GM12878 (cell line): Measurements from ENCODE around the gene DDRGK1. TPM values are rescaled to one million over a fixed set of nuclear protein-coding genes. Genes with fewer than 3 reads are reported as not detected.

Experiments
- ATAC-seq: fragments of 200-7000 bp; cut with Tn5 transposase; 3 replicates; pipeline ENCODE4 v1.9.1; 2020; ENCODE audit warnings: mild to moderate bottlenecking, moderate library complexity
- BruUV-seq: library from RNA; stranded (reverse); fragments of 400-500 nt; replicated peaks from 2 replicates; lab custom pipeline; 2021; lab: Mats Ljungman, UMichigan
- CTCF ChIA-PET: fragments of 300-600 bp; sonication (Branson Sonifier 250); formaldehyde crosslinking; extraction: SDS; loops from one replicate; lab custom pipeline; 2021; ENCODE audit warnings: inconsistent platforms; lab: Yijun Ruan, JAX
- POLR2A ChIA-PET: fragments of 350-600 bp; formaldehyde crosslinking; extraction: SDS; loops from one replicate; lab custom pipeline; 2021; ENCODE audit warnings: inconsistent platforms; lab: Charles Lee
- RAD21 ChIA-PET: fragments of 300-600 bp; sonication (Branson Sonifier 250); formaldehyde crosslinking; loops from one replicate; lab custom pipeline; 2023; ENCODE audit warnings: antibody characterized with exemption; ENCODE audit not compliant: unreplicated experiment; lab: Charles Lee
- SMC1A ChIA-PET: fragments of 300-600 bp; sonication (Branson Sonifier 250); formaldehyde crosslinking; loops from one replicate; lab custom pipeline; 2023; ENCODE audit not compliant: unreplicated experiment, uncharacterized antibody; lab: Charles Lee
- DNase-seq: peaks from one replicate; pipeline ENCODE4 v3.0.0-alpha.2; 2011; ENCODE audit warnings: low read depth, low spot score
- FAIRE-seq: peaks from 3 replicates; lab custom pipeline; 2011; peaks lifted over from hg19 to GRCh38; lab: Jason Lieb, UNC
- H2AFZ ChIP-seq: 2 replicates; pipeline ENCODE4 v1.6.0; 2011; ENCODE audit warnings: low read depth, low read length, control low read depth; ENCODE audit not compliant: control insufficient read depth
- H3K27ac ChIP-seq: 2 replicates; pipeline ENCODE4 v1.5.1; 2011; ENCODE audit warnings: control low read depth; ENCODE audit not compliant: control insufficient read depth, insufficient read depth
- H3K27me3 ChIP-seq, 2 experiments: replicated peaks in 1 of 2; 2 replicates each; pipeline versions ENCODE4 v1.6.0 to v1.6.1; 2011; ENCODE audit warnings: low read length in 1 of 2; ENCODE audit not compliant: control insufficient read depth in 2 of 2, insufficient read depth in 2 of 2
- H3K36me3 ChIP-seq, 2 experiments: 2 replicates each; pipeline ENCODE4 v1.5.1; 2011; ENCODE audit warnings: low read length in 1 of 2; ENCODE audit not compliant: control insufficient read depth in 2 of 2, insufficient read depth in 2 of 2
- H3K4me1 ChIP-seq: 2 replicates; pipeline ENCODE4 v1.6.1; 2011; ENCODE audit warnings: mild to moderate bottlenecking, low read length, moderate library complexity, mixed read lengths; ENCODE audit not compliant: control insufficient read depth, insufficient read depth
- H3K4me2 ChIP-seq: 2 replicates; pipeline ENCODE4 v1.6.0; 2011; ENCODE audit warnings: control low read depth; ENCODE audit not compliant: control insufficient read depth, insufficient read depth
- H3K4me3 ChIP-seq: fragments of 200-600 bp; sonication (generic); 2 replicates; pipeline ENCODE4 v1.5.1; 2016
- H3K79me2 ChIP-seq: 2 replicates; pipeline ENCODE4 v1.6.0; 2011; ENCODE audit warnings: low read length; ENCODE audit not compliant: control insufficient read depth, insufficient read depth
- H3K9ac ChIP-seq: 2 replicates; pipeline ENCODE4 v1.8.0; 2011; ENCODE audit warnings: low read length, control low read depth, mixed read lengths; ENCODE audit not compliant: control insufficient read depth, insufficient read depth
- H3K9me3 ChIP-seq: replicated peaks from 3 replicates; pipeline ENCODE4 v1.5.1; 2011; ENCODE audit warnings: mild to moderate bottlenecking, low read length; ENCODE audit not compliant: control insufficient read depth, insufficient read depth
- H4K20me1 ChIP-seq: 2 replicates; pipeline ENCODE4 v1.6.0; 2011; ENCODE audit not compliant: control insufficient read depth, insufficient read depth
- BCL3 ChIP-seq: IDR thresholded peaks from 2 replicates; pipeline ENCODE4 v1.6.1; 2011; ENCODE audit warnings: borderline replicate concordance, low read depth, mild to moderate bottlenecking, moderate library complexity, low read length; ENCODE audit not compliant: insufficient read depth, poor library complexity, severe bottlenecking
- CREB1 ChIP-seq: IDR thresholded peaks from 2 replicates; pipeline ENCODE4 v1.6.1; 2012; ENCODE audit warnings: low read depth, mild to moderate bottlenecking, inconsistent platforms
- EGR1 ChIP-seq, 2 experiments: IDR thresholded peaks; 1 replicate in 1 of 2; 2 replicates in 1 of 2; pipeline ENCODE4 v1.6.1; 2011 to 2012; ENCODE audit warnings: low read depth in 2 of 2, low read length in 2 of 2, borderline replicate concordance in 1 of 2, mild to moderate bottlenecking in 1 of 2, moderate library complexity in 1 of 2
- IKZF1 ChIP-seq: fragments of 450-650 bp; conservative IDR thresholded peaks from 2 replicates; pipeline ENCODE4 v1.6.1; 2017; ENCODE audit warnings: antibody characterized with exemption, mild to moderate bottlenecking
- IKZF2 ChIP-seq, 2 experiments: fragments of 450-650 bp; IDR thresholded peaks; 2 replicates each; pipeline ENCODE4 v1.6.1; 2017; ENCODE audit warnings: mild to moderate bottlenecking in 2 of 2, moderate library complexity in 2 of 2
- MEF2B ChIP-seq: fragments of 450-650 bp; IDR thresholded peaks from 2 replicates; pipeline ENCODE4 v1.6.1; 2018; ENCODE audit warnings: mild to moderate bottlenecking, moderate library complexity; ENCODE audit not compliant: partially characterized antibody, poor library complexity, severe bottlenecking
- MTA2 ChIP-seq: fragments of 450-650 bp; IDR thresholded peaks from 2 replicates; pipeline ENCODE4 v1.6.1; 2016; ENCODE audit warnings: low read depth, mild to moderate bottlenecking, moderate library complexity
- NFYB ChIP-seq: IDR thresholded peaks from 2 replicates; pipeline ENCODE4 v1.6.1; 2011; ENCODE audit warnings: low read depth, mild to moderate bottlenecking, low read length, improper control_type of control experiment, moderate library complexity; ENCODE audit not compliant: insufficient read depth
- NRF1 ChIP-seq: conservative IDR thresholded peaks from 2 replicates; pipeline ENCODE4 v1.6.1; 2011; ENCODE audit warnings: mild to moderate bottlenecking, low read depth, low read length, improper control_type of control experiment
- PAX5 ChIP-seq: IDR thresholded peaks from 2 replicates; pipeline ENCODE4 v1.6.1; 2011; ENCODE audit warnings: low read depth, low read length, borderline replicate concordance
- SP1 ChIP-seq: IDR thresholded peaks from one replicate; pipeline ENCODE4 v1.6.1; 2011; ENCODE audit warnings: low read depth, low read length
- TAF1 ChIP-seq: IDR thresholded peaks from 2 replicates; pipeline ENCODE4 v1.6.1; 2011; ENCODE audit warnings: mild to moderate bottlenecking, low read depth, low read length, borderline replicate concordance
- WGBS: methylation state at CpG from one replicate; pipeline ENCODE4 v1.1.6; 2016; ENCODE audit warnings: low lambda C conversion rate; ENCODE audit not compliant: insufficient replicate concordance, insufficient coverage; ENCODE audit errors: missing lambda C conversion rate; 5-methylcytosine and 5-hydroxymethylcytosine counted together
- in situ Hi-C: fragments of 300-500 bp; cut with MboI; formaldehyde crosslinking; loops from 9 replicates; pipeline ENCODE4 v1.14.3; 2018; ENCODE audit warnings: mixed read lengths
- intact Hi-C: fragments of 100-400 bp; cut with micrococcal nuclease; formaldehyde crosslinking; loops from one replicate; pipeline ENCODE4 v1.14.2; 2022; ENCODE audit not compliant: unreplicated experiment
- polyA plus RNA-seq, 11 experiments: library from polyadenylated mRNA; depleted of rRNA in 4 of 11; unstranded in 6 of 11; stranded (reverse) in 5 of 11; fragments of >200 nt; fragmentation: Nextera tagmentation in 4 of 11; fragmentation: Illumina TruSeq in 1 of 11; extraction: Ambion mirVana in 4 of 11; extraction: Trizol in 1 of 11; gene quantifications; 1 replicate in 1 of 11; 2 replicates in 10 of 11; pipeline versions ENCODE4 v1.2.1 to v1.2.3, GENCODE V29; 2011 to 2016; ENCODE audit warnings: inconsistent platforms in 2 of 11, missing spikeins in 2 of 11, low read depth in 1 of 11
- total RNA-seq, 4 experiments: library from RNA; depleted of rRNA in 3 of 4; stranded (reverse); fragments of >200 nt in 3 of 4; fragmentation: Illumina TruSeq in 1 of 4; extraction: Trizol in 1 of 4; gene quantifications; 2 replicates each; pipeline versions ENCODE4 v1.2.1 to v1.2.3, GENCODE V29; 2013 to 2021
- TF ChIP-seq, protein P1 (sequence below), 3 experiments: IDR thresholded peaks in 2 of 3; conservative IDR thresholded peaks in 1 of 3; 2 replicates each; pipeline ENCODE4 v1.5.1; 2011; ENCODE audit warnings: low read depth in 3 of 3, low read length in 3 of 3, mild to moderate bottlenecking in 3 of 3, control low read depth in 2 of 3, moderate library complexity in 2 of 3, inconsistent platforms in 1 of 3, mixed read lengths in 1 of 3; ENCODE audit not compliant: control insufficient read depth in 2 of 3, insufficient read depth in 1 of 3; ENCODE audit errors: extremely low read depth in 1 of 3
- TF ChIP-seq, protein P2 (sequence below): fragments of 450-650 bp; IDR thresholded peaks from 2 replicates; pipeline ENCODE4 v1.6.1; 2017; ENCODE audit warnings: low read depth, mild to moderate bottlenecking, moderate library complexity
- TF ChIP-seq, protein P3 (sequence below): IDR thresholded peaks from 2 replicates; pipeline ENCODE4 v1.6.1; 2011; ENCODE audit warnings: low read depth, low read length, improper control_type of control experiment, borderline replicate concordance

Gene DDRGK1
- total and polyA plus RNA-seq, 10 of the 15 experiments (the other 5 are each of a cell fraction or from before 2014, with no cell fraction given): 4.0 to 55.2 (median 39.7) TPM

GRCh38 chr20:3173610-3174441, 30.7 kb downstream of the DDRGK1 start:
- BruUV-seq: no TSS peak
- DNase-seq (no peak), FAIRE-seq (no peak), ATAC-seq (peak; percentile 97)
- Histone ChIP-seq H2AFZ (peak overlapping the region; percentile 90), H3K9me3 (no peaks in the 10 kb centered on the region), H3K36me3 (no peaks in the 10 kb centered on the region), H3K4me3 (peak overlapping the region; percentile 78), H3K27ac (no peak overlapping the region), H3K4me2 (peak overlapping the region; percentile 97), H3K4me1 (peaks cover 2% of the 10 kb centered on the region; the same call in 1 of the 2 replicates), H3K79me2 (no peaks in the 10 kb centered on the region), H4K20me1 (no peaks in the 10 kb centered on the region), H3K9ac (no peak overlapping the region), H3K27me3 (peaks cover 4% of the 10 kb centered on the region in 2 experiments; a peak in 3 of 4 replicates)
- ChIA-PET RAD21 (no interaction called here), SMC1A (no interaction called here), CTCF (no interaction called here), POLR2A (no interaction called here)
- intact Hi-C loops (no loop called here), in situ Hi-C loops (no loop called here)
- 2% methylated on average over 75 of the region's 84 CpGs for WGBS
- TF ChIP-seq EGR1 (IDR thresholded peaks at IDR 0.05; ENCODE audit: borderline replicate concordance in 1 of 2, low read depth in 2 of 2, low read length in 2 of 2) (0 out of 3 replicates have a peak, but pooled peaks of 1 of the 2 experiments have one; percentile 31), NFYB (peak; percentile 81; the same call in 1 of the 2 replicates), IKZF2 (IDR thresholded peaks at IDR 0.05) (peak in 1 of 2 experiments; percentile 26; a peak in 2 of 4 replicates), NRF1 (no peak), IKZF1 (peak; percentile 92), PAX5 (0 out of 2 replicates have a peak, but pooled peaks have one; percentile 12), CREB1 (0 out of 2 replicates have a peak, but pooled peaks have one; percentile 17), TAF1 (no peak), MTA2 (peak; percentile 40; the same call in 1 of the 2 replicates), SP1 (peak; percentile 57), MEF2B (peak; percentile 9), BCL3 (peak; percentile 40)
- TF ChIP-seq, protein P1, sequence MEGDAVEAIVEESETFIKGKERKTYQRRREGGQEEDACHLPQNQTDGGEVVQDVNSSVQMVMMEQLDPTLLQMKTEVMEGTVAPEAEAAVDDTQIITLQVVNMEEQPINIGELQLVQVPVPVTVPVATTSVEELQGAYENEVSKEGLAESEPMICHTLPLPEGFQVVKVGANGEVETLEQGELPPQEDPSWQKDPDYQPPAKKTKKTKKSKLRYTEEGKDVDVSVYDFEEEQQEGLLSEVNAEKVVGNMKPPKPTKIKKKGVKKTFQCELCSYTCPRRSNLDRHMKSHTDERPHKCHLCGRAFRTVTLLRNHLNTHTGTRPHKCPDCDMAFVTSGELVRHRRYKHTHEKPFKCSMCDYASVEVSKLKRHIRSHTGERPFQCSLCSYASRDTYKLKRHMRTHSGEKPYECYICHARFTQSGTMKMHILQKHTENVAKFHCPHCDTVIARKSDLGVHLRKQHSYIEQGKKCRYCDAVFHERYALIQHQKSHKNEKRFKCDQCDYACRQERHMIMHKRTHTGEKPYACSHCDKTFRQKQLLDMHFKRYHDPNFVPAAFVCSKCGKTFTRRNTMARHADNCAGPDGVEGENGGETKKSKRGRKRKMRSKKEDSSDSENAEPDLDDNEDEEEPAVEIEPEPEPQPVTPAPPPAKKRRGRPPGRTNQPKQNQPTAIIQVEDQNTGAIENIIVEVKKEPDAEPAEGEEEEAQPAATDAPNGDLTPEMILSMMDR (IDR thresholded peaks at IDR 0.05 in 2 of 3, conservative IDR thresholded peaks at IDR 0.05 in 1 of 3; ENCODE audit: control insufficient read depth in 2 of 3, extremely low read depth in 1 of 3, insufficient read depth in 1 of 3, low read depth in 3 of 3, low read length in 3 of 3): peak in 2 of 3 experiments; percentile 17 to 28; a peak in 2 of 6 replicates
- TF ChIP-seq, protein P2, sequence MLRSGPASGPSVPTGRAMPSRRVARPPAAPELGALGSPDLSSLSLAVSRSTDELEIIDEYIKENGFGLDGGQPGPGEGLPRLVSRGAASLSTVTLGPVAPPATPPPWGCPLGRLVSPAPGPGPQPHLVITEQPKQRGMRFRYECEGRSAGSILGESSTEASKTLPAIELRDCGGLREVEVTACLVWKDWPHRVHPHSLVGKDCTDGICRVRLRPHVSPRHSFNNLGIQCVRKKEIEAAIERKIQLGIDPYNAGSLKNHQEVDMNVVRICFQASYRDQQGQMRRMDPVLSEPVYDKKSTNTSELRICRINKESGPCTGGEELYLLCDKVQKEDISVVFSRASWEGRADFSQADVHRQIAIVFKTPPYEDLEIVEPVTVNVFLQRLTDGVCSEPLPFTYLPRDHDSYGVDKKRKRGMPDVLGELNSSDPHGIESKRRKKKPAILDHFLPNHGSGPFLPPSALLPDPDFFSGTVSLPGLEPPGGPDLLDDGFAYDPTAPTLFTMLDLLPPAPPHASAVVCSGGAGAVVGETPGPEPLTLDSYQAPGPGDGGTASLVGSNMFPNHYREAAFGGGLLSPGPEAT: peak; percentile 58; the same call in 1 of the 2 replicates
- TF ChIP-seq, protein P3, sequence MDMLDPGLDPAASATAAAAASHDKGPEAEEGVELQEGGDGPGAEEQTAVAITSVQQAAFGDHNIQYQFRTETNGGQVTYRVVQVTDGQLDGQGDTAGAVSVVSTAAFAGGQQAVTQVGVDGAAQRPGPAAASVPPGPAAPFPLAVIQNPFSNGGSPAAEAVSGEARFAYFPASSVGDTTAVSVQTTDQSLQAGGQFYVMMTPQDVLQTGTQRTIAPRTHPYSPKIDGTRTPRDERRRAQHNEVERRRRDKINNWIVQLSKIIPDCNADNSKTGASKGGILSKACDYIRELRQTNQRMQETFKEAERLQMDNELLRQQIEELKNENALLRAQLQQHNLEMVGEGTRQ: no peak
